ENCODE results near the gene VPS13D.

Gene VPS13D

GRCh38 chr1:12244078-12244477 lies 14.2 kb downstream of the VPS13D start:
- no peak for DNase-seq

- no peak for DNase-seq
Measured at GRCh38 chr1:12244585-12244984, 14.8 kb downstream of the VPS13D start.

- DNase-seq, result no peak
Measured at GRCh38 chr1:12245116-12245515, 15.3 kb downstream of the VPS13D start.

GRCh38 chr1:12245733-12246132 lies 15.9 kb downstream of the VPS13D start:
- DNase-seq, result no peak

GRCh38 chr1:12246584-12246983 lies 16.8 kb downstream of the VPS13D start:
- DNase-seq, result no peak

- no peak for DNase-seq
Measured at GRCh38 chr1:12249181-12249580, 19.4 kb downstream of the VPS13D start.

GRCh38 chr1:12249748-12250147 lies 19.9 kb downstream of the VPS13D start:
- DNase-seq, result no peak

GRCh38 chr1:12251442-12251841 lies 21.6 kb downstream of the VPS13D start:
- DNase-seq, result no peak

GRCh38 chr1:12255913-12256312 lies 26.1 kb downstream of the VPS13D start:
- DNase-seq, result no peak

GRCh38 chr1:12258272-12258671 lies 28.4 kb downstream of the VPS13D start:
- no peak for DNase-seq

- no peak for DNase-seq
Measured at GRCh38 chr1:12269351-12269750, 39.5 kb downstream of the VPS13D start.

GRCh38 chr1:12271033-12271432 lies 41.2 kb downstream of the VPS13D start:
- no peak for DNase-seq

- DNase-seq, result no peak
Measured at GRCh38 chr1:12272770-12273169, 42.9 kb downstream of the VPS13D start.

- DNase-seq, result no peak
Measured at GRCh38 chr1:12275370-12275769, 45.5 kb downstream of the VPS13D start.

GRCh38 chr1:12276225-12276624 lies 46.4 kb downstream of the VPS13D start:
- no peak for DNase-seq

- no peak for DNase-seq
Measured at GRCh38 chr1:12279003-12279402, 49.2 kb downstream of the VPS13D start.

- DNase-seq, result no peak
Measured at GRCh38 chr1:12279728-12280464, 50.1 kb downstream of the VPS13D start.

- no peak for DNase-seq
Measured at GRCh38 chr1:12282142-12282541, 52.3 kb downstream of the VPS13D start.

- DNase-seq, result no peak
Measured at GRCh38 chr1:12284486-12284885, 54.7 kb downstream of the VPS13D start.

GRCh38 chr1:12285496-12286143 lies 55.8 kb downstream of the VPS13D start:
- no peak for DNase-seq

GRCh38 chr1:12287869-12288268 lies 58.0 kb downstream of the VPS13D start:
- no peak for DNase-seq

GRCh38 chr1:12290828-12291227 lies 61.0 kb downstream of the VPS13D start:
- no peak for DNase-seq

GRCh38 chr1:12293416-12293815 lies 63.6 kb downstream of the VPS13D start:
- DNase-seq, result no peak

GRCh38 chr1:12294076-12294475 lies 64.2 kb downstream of the VPS13D start:
- no peak for DNase-seq

- no peak for DNase-seq
Measured at GRCh38 chr1:12296016-12296415, 66.2 kb downstream of the VPS13D start.
